ENCODE data around the gene PKNOX2.

GRCh38 chr11:125207866-125208425 is 43.4 kb downstream of the PKNOX2 start:
- TF ChIP-seq CTCF (conservative IDR thresholded peaks at IDR 0.05; ENCODE audit: low read length) (no peak), EZH2phosphoT487 (IDR thresholded peaks at IDR 0.05; ENCODE audit: borderline replicate concordance, low read depth, low read length) (no peak)

Measured in OCI-LY7 (cell line).